Activated T-cell treated with anti-CD3 and anti-CD28 coated beads, Interleukin-2, amount 50 U/mL, for 1 hour (primary cell): ENCODE results near the gene OGFR.

ENCODE experiments used
- DNase-seq: peaks from one replicate; pipeline ENCODE4 v3.0.0-alpha.2; 2020

The OGFR gene

DNA sequence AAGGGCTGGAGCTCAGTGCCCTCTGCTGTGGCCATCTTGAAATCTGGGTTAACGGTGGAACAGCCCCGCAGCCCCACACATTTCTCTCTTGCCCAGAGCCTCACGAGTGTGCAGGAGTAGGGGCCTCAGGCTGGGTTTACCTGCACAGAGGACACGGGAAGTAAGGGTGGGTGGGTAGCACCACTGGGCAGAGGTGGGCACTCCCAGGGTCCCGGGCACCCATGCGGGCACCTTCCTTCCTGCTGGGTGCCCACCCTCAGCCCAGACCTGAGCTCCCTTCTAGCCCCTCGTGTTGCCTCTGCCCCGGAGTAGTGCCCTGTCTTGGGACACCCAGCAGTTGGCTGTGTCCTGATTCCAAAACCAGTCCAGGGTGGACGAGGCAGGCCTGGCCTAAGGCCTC is 23.4 kb downstream of the OGFR start:
- DNase-seq = no peak

DNA sequence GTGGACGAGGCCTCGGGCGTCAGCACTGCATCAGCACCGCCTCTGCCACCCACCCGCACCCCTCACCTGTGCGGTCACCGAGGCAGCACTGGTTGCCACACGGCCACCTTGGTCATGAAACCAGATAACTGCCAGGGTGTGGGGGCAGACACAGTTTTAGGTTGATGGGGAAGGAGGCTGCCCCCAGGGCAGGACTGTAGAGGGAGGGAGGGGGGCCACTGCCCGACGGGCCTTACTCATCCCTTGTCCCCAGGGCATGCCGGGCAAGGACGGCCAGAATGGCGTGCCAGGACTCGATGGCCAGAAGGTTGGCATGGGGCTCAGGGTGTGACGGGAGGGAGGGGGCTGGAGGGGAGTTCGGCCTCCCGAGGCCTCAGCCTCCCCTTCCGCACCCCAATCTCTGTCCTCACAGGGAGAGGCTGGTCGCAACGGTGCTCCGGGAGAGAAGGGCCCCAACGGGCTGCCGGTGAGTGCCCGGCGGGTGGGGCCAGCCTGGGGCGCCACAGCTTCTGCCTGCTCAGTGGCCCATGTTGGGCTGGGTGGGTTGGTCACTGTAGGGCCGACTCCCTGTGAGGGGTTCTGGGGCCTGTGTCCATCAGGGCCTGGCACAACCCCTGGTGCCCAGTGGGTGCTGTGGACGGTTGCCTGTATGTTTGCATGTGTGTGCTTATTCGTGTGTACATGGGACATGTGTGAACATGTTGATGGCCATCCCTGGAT is 24.0 kb downstream of the OGFR start:
- DNase-seq = no peak

DNA sequence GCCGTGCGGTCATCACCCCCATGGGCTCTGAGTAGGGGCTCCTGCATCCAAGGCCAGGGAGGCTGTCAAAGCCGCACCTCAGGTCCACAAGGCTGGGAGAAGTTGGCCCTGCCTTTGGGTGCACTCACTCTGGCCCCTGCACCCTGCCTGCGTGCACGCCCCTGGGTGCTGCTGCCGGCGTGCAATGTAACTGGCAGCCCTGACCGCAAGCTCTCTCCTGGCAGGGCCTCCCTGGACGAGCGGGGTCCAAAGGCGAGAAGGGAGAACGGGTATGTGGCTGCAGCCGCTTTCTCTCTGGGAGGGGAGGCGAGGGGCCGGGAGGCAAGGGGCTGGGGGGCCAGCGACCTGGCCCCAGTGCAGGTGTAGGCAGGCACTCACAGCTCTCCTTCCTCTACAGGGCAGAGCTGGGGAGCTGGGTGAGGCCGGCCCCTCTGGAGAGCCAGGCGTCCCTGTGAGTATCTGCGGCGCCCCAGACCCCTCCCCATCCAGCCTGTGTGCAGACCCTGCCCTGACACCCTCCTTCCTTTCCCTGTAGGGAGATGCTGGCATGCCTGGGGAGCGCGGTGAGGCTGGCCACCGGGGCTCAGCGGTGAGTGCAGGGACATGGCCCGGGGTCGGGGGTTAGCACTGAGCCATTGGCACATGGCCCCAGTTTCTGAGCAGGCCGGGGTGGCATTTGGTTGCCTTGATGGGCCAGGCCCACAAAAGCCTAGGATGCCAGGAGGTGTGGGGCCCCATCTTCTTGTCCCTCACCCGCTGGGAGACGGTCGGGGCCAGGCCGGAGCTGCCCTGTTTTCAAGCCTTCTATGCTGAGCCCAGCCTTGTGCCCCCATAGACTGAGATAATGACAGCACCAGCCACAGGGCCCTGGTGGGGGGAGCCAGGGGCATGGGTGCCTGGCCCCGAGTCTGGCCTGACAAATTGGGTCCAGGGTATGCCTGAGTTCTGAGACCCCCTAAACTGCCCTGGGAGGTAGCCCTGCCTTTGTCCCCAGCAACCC is 24.9 kb downstream of the OGFR start:
- DNase-seq = no peak

DNA sequence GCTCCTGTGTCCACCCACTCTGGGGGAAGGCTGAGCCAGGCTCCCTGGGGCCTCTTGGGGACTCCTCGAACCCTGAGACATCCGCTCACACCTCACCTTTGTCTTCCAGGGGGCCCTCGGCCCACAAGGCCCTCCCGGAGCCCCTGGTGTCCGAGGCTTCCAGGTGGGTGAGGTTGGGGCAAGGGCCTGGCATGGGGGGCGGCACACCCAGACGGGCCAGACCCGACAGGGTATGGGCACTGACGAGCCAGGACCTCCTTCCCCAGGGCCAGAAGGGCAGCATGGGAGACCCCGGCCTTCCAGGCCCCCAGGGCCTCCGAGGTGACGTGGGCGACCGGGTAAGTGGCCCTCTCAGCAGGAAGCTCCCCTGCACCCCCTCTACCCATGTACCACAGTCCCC is 25.6 kb downstream of the OGFR start:
- DNase-seq = no peak

DNA sequence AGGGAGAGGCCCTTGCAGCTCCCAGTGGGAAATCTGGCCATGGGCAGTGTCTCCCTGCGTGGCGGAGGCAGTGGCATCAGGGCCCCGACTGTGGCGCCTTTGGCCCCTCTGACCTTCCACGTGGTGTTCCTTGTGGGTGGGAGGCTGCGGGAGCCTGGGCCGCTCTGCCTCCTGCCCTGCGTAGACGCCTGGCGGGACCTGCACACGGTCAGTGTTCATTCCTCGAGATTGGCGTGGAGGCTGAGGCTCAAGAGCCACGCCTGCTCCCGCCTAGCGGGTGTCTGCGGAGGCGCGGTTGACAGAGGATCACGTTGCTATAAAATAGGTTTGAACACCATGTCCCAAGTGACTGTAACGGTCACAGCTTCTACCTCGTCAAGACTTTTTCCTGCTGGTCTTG is 26.2 kb downstream of the OGFR start:
- DNase-seq = no peak

DNA sequence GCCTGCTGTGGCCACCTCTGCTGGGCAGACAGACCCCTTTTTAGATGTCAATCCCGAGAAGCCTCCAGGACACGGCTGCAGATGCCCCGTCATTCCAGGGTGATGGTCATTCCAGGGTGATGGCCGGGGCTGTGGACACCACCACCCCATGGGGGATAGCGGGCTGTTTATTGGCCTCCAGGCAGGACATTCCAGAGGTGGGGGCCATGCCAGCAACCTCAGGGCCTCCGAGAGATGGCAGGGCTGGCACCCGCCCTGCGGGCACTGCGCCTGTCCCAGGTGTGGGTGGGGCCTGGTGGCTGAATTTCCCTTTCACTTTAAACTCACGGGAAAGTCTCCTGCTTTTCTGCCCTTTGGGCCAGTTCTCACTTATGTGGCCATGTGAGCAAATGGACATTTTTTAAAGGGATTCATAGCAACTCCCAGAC is 26.7 kb downstream of the OGFR start:
- no peak for DNase-seq

DNA sequence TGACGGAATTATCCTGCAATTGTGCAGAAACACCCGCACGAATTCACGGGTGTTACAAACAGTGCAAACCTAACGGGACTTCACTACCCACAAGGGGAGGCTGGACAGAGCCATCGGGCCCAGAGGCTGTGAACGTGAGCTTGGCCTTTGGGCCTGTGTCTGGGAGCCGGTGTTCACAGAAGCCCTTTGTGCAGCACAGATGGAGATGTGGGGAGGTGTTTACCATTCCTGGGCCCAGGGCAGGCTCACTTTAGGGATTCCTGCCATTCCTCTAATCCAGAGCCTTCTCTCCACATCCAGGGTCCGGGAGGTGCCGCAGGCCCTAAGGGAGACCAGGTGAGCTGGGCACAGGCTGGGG is 27.2 kb downstream of the OGFR start:
- no peak for DNase-seq

DNA sequence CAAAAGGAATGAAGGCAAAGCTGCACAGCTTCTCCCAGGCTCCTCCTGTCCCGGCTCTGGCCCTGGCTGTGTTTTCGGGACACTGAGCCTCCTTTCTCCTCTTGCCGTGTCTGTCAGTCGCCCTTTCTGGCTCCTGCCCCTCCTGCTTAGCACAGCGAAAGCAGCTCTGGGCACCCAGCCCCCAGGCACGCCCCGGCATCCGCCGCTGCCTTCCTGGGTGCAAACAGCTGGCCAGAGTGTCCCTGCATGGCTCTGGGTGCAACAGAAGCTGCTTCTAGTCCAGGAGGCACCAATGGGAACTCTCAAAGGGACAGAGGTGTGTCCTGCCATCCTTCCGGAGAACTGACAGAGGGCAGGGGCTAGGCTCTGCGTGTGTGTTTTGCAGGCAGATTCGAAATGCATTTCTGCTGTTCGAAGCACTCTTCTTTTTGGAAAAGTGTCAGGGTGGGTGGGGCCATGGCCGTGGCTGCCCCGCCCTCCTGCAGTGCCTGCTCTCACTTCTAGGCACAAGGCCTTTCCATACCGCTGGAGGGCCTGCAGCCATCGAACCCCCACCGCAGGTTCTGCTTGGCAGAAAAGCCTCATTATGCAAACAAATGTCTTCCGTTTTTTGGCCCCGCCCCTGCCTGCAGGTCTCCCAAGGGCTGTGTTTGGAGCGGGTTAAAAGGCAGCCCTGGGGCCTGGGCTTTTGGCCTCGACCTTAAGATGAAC is 27.7 kb downstream of the OGFR start:
- DNase-seq = no peak

DNA sequence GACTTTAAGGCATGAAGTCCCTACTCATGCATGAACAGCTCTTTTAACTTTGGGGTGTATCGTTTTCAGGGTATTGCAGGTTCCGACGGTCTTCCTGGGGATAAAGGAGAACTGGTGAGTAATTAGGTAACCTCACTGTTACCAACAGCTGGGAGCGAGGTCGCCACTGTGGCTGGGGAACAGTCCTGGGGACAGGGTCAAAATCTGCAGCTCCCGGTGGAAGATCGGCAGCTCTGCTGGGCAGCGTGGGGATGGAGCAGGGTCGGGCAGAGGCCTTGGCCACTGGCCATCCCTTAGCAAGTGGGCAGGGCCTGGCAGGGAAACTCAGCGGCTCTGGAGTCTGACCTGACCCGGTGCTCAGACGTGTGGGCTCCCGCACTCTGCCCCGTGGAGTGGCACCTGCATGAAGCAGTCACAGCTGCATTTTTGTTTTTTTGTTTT is 28.3 kb downstream of the OGFR start:
- no peak for DNase-seq

DNA sequence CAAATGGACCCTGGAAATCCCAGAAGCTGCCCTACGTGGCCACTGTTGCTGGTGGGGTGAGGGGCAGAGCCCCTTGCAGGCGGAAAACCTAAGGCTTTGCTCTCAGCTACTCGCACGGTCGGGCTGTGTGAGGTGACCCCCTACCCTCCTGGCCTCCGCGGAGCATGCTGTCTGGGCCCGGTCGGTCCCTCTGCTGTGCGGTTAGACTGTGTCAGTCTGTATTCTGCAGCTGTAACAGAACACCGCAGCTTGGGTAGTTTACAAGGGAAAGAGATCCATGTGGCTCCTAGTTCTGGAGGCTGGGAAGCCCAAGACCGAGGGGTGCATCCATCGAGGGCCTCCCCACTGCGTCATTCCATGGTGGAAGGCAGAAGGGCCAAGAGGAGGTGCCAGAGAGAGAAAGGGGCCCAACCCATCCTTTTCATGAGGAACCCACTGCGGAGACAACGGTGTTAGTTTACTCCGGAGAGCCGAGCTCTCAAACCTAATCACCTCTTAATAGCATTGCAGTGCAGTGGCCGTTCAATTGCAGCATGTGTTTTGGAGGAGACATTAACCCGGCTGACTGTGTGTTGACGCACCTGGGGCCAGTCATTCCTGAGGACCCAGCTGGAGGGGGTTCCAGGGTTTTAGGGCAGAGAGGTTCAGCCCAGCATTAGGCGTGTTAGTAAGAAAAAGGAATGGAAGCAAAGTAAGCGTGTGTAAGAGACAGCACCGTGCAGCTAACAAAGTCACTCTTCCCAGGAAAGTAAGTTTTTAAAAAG is 30.5 kb downstream of the OGFR start:
- DNase-seq = no peak

DNA sequence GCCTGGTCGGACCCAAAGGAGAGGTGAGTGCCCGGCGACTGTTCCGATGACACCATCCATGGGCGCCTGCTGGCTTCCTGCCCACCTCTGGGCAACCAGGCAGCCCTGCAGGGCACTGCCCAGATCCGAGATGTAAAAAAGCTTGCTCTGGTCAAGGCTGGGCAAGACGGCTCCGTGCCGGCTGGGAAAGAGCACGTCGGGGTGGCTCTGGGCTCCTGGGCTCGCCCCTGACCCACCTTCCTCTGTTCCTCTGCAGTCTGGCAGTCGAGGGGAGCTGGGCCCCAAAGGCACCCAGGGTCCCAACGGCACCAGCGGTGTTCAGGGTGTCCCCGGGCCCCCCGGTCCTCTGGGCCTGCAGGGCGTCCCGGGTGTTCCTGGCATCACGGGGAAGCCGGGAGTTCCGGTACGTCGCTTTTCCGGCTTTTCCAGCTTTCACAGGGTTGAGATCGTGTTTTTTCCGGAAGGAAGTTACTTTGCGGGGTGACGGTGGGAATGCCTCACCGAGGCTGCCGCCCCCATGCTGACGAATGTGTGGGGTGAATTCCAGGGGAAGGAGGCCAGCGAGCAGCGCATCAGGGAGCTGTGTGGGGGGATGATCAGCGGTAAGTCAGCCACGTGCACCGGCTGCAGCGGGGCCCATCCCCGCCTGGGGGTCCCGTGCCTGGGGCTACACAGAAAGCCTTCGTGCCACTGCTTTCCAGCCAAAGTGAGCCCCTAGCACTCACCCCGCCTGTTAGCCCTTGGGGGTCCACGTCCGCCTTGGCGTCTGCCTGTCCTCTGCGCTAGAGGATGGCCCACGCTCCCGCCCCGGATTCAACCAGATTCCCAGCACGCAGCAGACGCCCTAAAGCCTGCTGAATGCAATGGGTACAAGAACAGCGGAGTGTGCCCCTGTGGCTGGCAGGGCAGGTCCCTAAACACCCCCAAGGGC is 31.6 kb downstream of the OGFR start:
- no peak for DNase-seq

DNA sequence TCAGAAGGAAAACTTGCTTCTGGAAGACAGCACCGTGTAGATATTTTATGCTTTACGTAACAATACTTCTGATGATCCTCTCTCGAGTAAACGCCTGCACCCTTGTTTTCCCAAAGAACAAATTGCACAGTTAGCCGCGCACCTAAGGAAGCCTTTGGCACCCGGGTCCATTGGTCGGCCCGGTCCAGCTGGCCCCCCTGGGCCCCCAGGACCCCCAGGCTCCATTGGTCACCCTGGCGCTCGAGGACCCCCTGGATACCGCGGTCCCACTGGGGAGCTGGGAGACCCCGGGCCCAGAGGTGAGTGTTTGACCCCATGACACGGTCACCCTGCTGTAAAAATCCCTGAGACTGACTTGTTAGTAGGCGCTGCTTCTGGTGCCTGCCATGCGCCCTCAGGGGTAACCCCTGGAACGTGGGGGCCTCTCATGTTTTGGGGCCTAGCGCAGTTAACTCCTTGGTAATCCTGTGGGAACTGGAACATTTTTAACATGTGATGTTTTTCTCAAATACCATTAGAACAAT is 32.4 kb downstream of the OGFR start:
- no peak for DNase-seq

DNA sequence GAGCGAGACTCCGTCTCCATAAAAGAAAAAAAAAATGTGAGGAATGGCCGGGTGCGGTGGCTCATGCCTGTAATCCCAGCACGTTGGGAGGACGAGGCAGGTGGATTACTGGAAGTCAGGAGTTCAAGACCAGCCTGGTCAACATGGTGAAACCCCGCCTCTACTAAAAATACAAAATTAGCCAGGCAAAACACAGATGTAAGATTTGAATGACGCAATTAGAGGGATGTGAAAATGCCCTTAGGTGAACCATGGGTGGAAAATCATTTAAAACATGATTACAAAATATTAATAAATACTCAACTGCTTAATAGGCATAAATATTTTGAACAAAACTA is 33.1 kb downstream of the OGFR start:
- DNase-seq = no peak

DNA sequence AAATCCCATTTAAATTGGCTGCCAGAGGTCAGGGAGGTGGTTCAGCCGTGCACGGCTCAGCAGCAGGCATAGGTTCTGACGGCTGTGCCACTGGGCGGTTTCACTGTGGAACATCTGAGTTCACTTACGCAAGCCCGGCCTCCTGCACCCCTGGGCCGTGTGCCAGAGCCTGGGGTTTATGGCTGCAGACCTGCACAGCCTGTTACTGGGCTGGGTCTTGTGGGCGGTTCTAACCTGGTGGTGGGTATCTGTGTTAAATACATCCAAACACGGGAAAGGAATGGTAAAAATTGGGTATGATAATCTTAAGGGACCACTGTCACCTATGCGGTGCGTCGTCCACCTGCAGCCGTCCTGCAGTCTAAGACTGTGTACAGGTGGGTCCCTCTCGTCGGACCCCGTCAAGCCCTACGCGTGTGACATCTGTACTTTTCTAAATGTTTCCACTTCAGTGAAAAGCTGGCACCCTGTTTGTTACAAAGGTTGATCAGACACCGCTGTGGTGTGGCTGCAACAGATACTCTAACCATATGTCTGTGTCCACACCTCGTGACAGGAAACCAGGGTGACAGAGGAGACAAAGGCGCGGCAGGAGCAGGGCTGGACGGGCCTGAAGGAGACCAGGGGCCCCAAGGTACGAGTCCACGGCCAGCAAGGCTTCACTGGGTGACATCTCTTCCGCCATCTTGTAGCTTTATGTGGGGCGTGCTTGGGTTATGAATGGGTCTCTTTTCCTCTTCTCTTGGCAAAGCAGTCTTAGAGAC is 33.7 kb downstream of the OGFR start:
- DNase-seq = no peak

DNA sequence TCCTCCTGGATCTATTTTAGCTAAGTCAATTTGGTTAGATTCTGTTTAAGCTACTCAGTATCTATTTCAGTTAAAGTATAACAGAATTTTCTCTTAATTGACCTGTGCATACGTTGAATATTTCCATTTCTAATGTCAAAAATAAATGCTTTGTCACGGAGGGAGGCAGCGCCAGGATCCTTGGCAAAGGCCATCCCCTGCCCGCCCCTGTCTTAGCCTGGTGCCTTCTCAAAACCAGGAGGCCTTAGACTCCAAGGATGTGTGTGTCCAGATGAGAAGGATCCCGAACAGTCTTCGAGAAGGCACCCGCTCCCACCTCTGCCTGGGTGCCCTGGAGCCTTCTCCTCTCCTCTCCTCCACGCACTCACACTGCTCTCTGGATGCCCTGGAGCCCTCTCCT is 34.6 kb downstream of the OGFR start:
- no peak for DNase-seq

DNA sequence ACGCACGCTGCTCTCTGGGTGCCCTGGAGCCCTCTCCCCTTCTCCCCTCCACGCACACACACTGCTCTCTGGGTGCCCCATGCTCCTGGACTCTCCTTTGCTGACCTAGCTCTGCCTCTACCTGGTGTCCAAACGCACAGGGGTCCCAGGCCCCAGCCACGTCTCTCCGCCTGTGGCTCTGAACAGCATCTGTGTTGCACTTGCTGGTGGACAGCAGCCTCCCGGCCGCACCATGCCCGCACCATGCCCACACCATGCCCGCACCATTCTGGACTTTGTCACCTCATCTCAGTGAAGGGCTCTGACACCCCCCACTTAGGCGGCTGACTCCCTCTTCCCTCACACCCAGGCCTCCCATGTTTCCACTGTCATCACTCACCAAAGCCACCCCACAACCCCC is 35.2 kb downstream of the OGFR start:
- no peak for DNase-seq

DNA sequence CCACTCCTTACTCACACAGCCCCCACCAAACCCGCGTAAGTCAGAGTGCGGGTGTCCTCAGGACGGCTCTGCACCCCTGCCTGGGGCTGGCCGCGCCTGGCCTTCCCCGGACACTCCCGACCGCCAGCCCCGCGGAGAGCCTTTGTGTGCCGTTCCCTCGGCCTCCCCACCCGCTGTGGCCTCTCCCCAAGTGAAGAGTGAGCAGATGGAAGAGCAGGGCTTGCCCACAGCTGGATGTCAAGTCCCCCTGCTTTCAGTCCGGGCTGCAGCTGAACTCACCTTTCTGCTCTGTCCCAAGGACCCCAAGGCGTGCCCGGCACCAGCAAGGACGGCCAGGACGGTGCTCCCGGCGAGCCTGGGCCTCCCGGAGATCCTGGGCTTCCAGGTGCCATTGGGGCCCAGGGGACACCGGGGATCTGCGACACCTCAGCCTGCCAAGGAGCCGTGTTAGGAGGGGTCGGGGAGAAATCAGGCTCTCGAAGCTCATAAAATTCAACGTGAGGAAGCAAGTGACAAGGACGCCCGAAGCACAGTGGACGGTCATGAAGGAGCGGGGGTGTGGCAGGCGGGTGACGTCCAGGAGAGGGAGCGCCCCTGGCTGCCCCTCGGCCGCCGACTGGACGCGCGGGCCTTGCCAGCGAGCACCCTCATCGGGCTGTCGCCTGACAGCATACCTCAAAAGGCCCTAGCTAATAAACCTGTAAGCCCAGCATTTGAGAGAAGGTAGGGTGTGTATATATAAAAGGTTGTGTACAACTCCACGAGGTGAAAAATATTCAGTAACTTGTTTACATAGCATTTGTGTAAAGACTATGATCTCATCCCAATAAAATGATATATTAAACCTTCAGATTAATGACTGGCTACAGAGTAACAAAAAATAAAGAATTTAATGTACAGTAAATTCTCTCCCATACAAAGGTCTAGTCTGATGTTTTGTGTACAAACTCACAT is 35.9 kb downstream of the OGFR start:
- no peak for DNase-seq

DNA sequence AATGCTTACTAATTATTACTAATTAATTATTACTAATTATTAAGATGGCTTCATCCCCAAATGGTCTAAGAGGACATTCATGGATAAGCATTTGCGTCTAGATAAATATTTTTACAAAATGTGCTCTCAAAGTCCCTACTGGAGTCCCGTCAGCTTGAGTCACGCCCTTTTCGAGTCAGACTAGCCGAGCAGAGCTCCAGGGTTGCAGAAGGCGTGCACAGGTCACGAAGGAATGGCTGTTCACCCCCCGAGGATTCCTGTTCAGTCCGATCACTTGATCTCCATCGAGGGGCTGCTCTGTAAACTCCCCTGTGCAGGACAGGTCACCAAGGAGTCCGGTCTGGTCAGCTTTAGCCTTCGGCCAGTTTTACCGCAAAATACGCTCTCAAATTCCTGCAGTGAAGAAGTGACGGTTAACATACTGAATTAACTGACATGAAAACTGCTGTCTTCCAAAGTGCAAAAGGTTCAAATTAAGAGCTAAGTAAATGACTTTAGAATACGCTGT is 37.1 kb downstream of the OGFR start:
- DNase-seq = no peak

DNA sequence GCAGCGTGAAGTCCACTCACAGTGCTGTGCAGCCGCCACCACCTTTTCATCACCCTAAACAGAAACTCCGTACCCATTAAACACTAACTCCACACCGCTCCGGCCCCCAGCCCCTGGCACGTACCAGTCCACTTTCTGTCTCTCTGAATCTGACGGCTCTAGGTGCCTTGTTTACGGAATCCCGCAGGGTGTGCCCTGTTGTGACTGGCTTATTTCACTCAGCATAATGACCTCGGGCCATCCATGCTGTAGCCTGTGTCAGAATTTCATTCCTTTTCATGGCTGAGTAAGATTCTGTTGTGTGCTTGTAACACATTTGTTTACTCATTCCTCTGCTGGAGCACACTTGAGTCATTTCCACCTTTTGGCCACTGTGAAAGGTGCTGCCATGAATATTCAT is 39.0 kb downstream of the OGFR start:
- no peak for DNase-seq
